ENCODE results near the gene SH3D19.

SH3D19 gene

GRCh38 chr4:151228189-151229119, 97.0 kb downstream of the SH3D19 start:
- no peak for DNase-seq (ENCODE audit: low spot score)

- peak; percentile 84 for DNase-seq (ENCODE audit: low spot score)
Observed at GRCh38 chr4:151227731-151228130, 97.7 kb downstream of the SH3D19 start.

- no peak for DNase-seq (ENCODE audit: low spot score)
Observed at GRCh38 chr4:151227172-151227571, 98.2 kb downstream of the SH3D19 start.

- peak; percentile 86 for DNase-seq (ENCODE audit: low spot score)
Observed at GRCh38 chr4:151226004-151226932, 99.1 kb downstream of the SH3D19 start.

GRCh38 chr4:151223465-151223864, 101.9 kb downstream of the SH3D19 start:
- DNase-seq (ENCODE audit: low spot score) = no peak

- no peak for DNase-seq (ENCODE audit: low spot score)
Observed at GRCh38 chr4:151219948-151220347, 105.5 kb downstream of the SH3D19 start.

GRCh38 chr4:151219091-151219490, 106.3 kb downstream of the SH3D19 start:
- DNase-seq (ENCODE audit: low spot score) = no peak

- DNase-seq (ENCODE audit: low spot score) = no peak
Observed at GRCh38 chr4:151218343-151218742, 107.1 kb downstream of the SH3D19 start.

- DNase-seq (ENCODE audit: low spot score) = no peak
Observed at GRCh38 chr4:151217326-151217725, 108.1 kb downstream of the SH3D19 start.

GRCh38 chr4:151215295-151215694, 110.1 kb downstream of the SH3D19 start:
- no peak for DNase-seq (ENCODE audit: low spot score)

GRCh38 chr4:151207868-151208267, 117.5 kb downstream of the SH3D19 start:
- DNase-seq (ENCODE audit: low spot score) = no peak

- no peak for DNase-seq (ENCODE audit: low spot score)
Observed at GRCh38 chr4:151207186-151207585, 118.2 kb downstream of the SH3D19 start.

GRCh38 chr4:151206241-151207005, 119.0 kb downstream of the SH3D19 start:
- DNase-seq (ENCODE audit: low spot score) = no peak

GRCh38 chr4:151205722-151206121, 119.7 kb downstream of the SH3D19 start:
- no peak for DNase-seq (ENCODE audit: low spot score)

GRCh38 chr4:151204925-151205524, 120.4 kb downstream of the SH3D19 start:
- DNase-seq (ENCODE audit: low spot score) = no peak

- peak; percentile 44 for DNase-seq (ENCODE audit: low spot score)
Observed at GRCh38 chr4:151202851-151203455, 122.5 kb downstream of the SH3D19 start.

GRCh38 chr4:151202381-151202780, 123.0 kb downstream of the SH3D19 start:
- DNase-seq (ENCODE audit: low spot score) = no peak

GRCh38 chr4:151199319-151200190, 125.8 kb downstream of the SH3D19 start:
- DNase-seq (ENCODE audit: low spot score) = peak; percentile 34

GRCh38 chr4:151198748-151199147, 126.7 kb downstream of the SH3D19 start:
- DNase-seq (ENCODE audit: low spot score) = no peak

GRCh38 chr4:151197247-151197646, 128.2 kb downstream of the SH3D19 start:
- DNase-seq (ENCODE audit: low spot score) = peak; percentile 70

Measured in AG08395 (cell line).